ENCODE measurements around the gene ZNHIT3.

- no peak for TF ChIP-seq CTCF (IDR thresholded peaks at IDR 0.05)
- TF ChIP-seq POLR2A (IDR thresholded peaks at IDR 0.05), result no peak
- TF ChIP-seq POLR2AphosphoS5 (IDR thresholded peaks at IDR 0.05), result no peak
Measured at GRCh38 chr17:36532435-36532975, 46.0 kb downstream of the ZNHIT3 start.
